HL-60 (cell line): Measurements from ENCODE around the gene MOB3B.

Experiments
- DNase-seq, 2 experiments: peaks; one replicate each; pipeline ENCODE4 v3.0.0-alpha.2; 2010 to 2020; ENCODE audit warnings: low read depth in 1 of 2, low spot score in 1 of 2
- H3K27ac ChIP-seq: fragments of 250-450 bp; sonication (Bioruptor Pico); replicated peaks from 2 replicates; pipeline ENCODE4 v1.5.1; 2020; ENCODE audit warnings: mild to moderate bottlenecking, moderate library complexity
- H3K27me3 ChIP-seq: fragments of 250-450 bp; sonication (Bioruptor Pico); 2 replicates; pipeline ENCODE4 v1.5.1; 2021; ENCODE audit warnings: mild to moderate bottlenecking, moderate library complexity; ENCODE audit not compliant: insufficient read depth, poor library complexity, severe bottlenecking
- H3K4me3 ChIP-seq: replicated peaks from 2 replicates; pipeline ENCODE4 v1.5.1; 2011; ENCODE audit warnings: mild to moderate bottlenecking, control low read depth, low read length; ENCODE audit not compliant: insufficient read depth
- CTCF ChIP-seq: IDR thresholded peaks from one replicate; pipeline ENCODE4 v1.5.1; 2011; ENCODE audit warnings: low read length, control low read depth, inconsistent platforms; ENCODE audit not compliant: insufficient read depth
- GABPA ChIP-seq: IDR thresholded peaks from 2 replicates; pipeline ENCODE4 v1.6.1; 2012; ENCODE audit warnings: low read depth
- POLR2AphosphoS5 ChIP-seq: IDR thresholded peaks from 2 replicates; pipeline ENCODE4 v1.6.1; 2012; ENCODE audit warnings: low read depth
- REST ChIP-seq: IDR thresholded peaks from 2 replicates; pipeline ENCODE4 v1.6.1; 2012; ENCODE audit warnings: low read depth; ENCODE audit not compliant: insufficient replicate concordance
- SPI1 ChIP-seq: IDR thresholded peaks from 2 replicates; pipeline ENCODE4 v1.6.1; 2012; ENCODE audit warnings: low read depth, mild to moderate bottlenecking, borderline replicate concordance

The MOB3B gene

GRCh38 chr9:27518006-27518405 lies 11.6 kb downstream of the MOB3B start:
- no peak overlapping the region for H3K4me3 ChIP-seq
- DNase-seq: no peak
- no peak for TF ChIP-seq CTCF
- TF ChIP-seq POLR2AphosphoS5: no peak
- no peak for TF ChIP-seq SPI1
- TF ChIP-seq REST: no peak
- TF ChIP-seq GABPA: no peak
- no peak overlapping the region for H3K27ac ChIP-seq
- H3K27me3 ChIP-seq: no peaks in the 10 kb centered on the region

- Histone ChIP-seq H3K4me3 (no peak overlapping the region), H3K27ac (no peak overlapping the region), H3K27me3 (no peaks in the 10 kb centered on the region)
- TF ChIP-seq SPI1 (no peak), CTCF (no peak), POLR2AphosphoS5 (no peak), GABPA (no peak), REST (no peak)
- DNase-seq: no peak
Measured at GRCh38 chr9:27514551-27514950, 15.1 kb downstream of the MOB3B start.

GRCh38 chr9:27511771-27512170 lies 17.8 kb downstream of the MOB3B start:
- TF ChIP-seq SPI1: no peak
- TF ChIP-seq CTCF: no peak
- no peak for TF ChIP-seq REST
- no peak for TF ChIP-seq POLR2AphosphoS5
- TF ChIP-seq GABPA: no peak
- no peak overlapping the region for H3K4me3 ChIP-seq
- no peak for DNase-seq
- H3K27ac ChIP-seq: no peak overlapping the region
- H3K27me3 ChIP-seq: no peaks in the 10 kb centered on the region
